Neural cell (in vitro differentiated cells): ENCODE results near the gene TRMT44. TPM values are rescaled to one million over a fixed set of nuclear protein-coding genes. Genes with fewer than 3 reads are reported as not detected.

Experiments used
- H2AFZ ChIP-seq: fragments of 200-600, 300-800 bp; sonication (generic), shearing (Covaris generic); 2 replicates; pipeline ENCODE4 v1.6.0; 2014; ENCODE audit warnings: low read depth, mild to moderate bottlenecking, antibody characterized with exemption, low read length, moderate library complexity
- H3F3A ChIP-seq: fragments of 200-600 bp; shearing (Covaris generic); 2 replicates; pipeline ENCODE4 v1.6.1; 2016; ENCODE audit warnings: mild to moderate bottlenecking, moderate library complexity, mixed read lengths, antibody characterized with exemption, low read length; ENCODE audit not compliant: insufficient read depth, poor library complexity, severe bottlenecking
- H3K27ac ChIP-seq: fragments of 200-600, 300-800 bp; sonication (generic), shearing (Covaris generic); 2 replicates; pipeline ENCODE4 v1.5.1; 2014; ENCODE audit warnings: mild to moderate bottlenecking, low read length, moderate library complexity
- H3K27me3 ChIP-seq: fragments of 300-800, 200-600 bp; sonication (generic), shearing (Covaris generic); 2 replicates; pipeline ENCODE4 v1.6.0; 2014; ENCODE audit warnings: mild to moderate bottlenecking, low read depth, low read length, moderate library complexity; ENCODE audit not compliant: insufficient read depth
- H3K36me3 ChIP-seq: fragments of 300-800, 200-600 bp; sonication (generic), shearing (Covaris generic); 2 replicates; pipeline ENCODE4 v1.5.1; 2014; ENCODE audit warnings: mild to moderate bottlenecking, antibody characterized with exemption, low read length, moderate library complexity; ENCODE audit not compliant: insufficient read depth
- H3K4me2 ChIP-seq: fragments of 300-800, 200-600 bp; sonication (generic), shearing (Covaris generic); 2 replicates; pipeline ENCODE4 v1.6.0; 2014; ENCODE audit warnings: mild to moderate bottlenecking, low read length
- H3K4me3 ChIP-seq: fragments of 300-800, 200-600 bp; sonication (generic), shearing (Covaris generic); 2 replicates; pipeline ENCODE4 v1.5.1; 2014; ENCODE audit warnings: mild to moderate bottlenecking, low read length, moderate library complexity
- H3K79me2 ChIP-seq: fragments of 200-600 bp; shearing (Covaris generic); replicated peaks from 2 replicates; pipeline ENCODE4 v1.6.0; 2014; ENCODE audit warnings: mild to moderate bottlenecking, low read length, moderate library complexity; ENCODE audit not compliant: insufficient read depth
- H3K9ac ChIP-seq: fragments of 300-800, 200-600 bp; sonication (generic), shearing (Covaris generic); 2 replicates; pipeline ENCODE4 v1.6.1; 2016; ENCODE audit warnings: mild to moderate bottlenecking, low read length, mixed read lengths
- H3K9me2 ChIP-seq: fragments of 200-600 bp; shearing (Covaris generic); 2 replicates; pipeline ENCODE4 v1.6.1; 2016; ENCODE audit warnings: mild to moderate bottlenecking, low read length, mixed read lengths; ENCODE audit not compliant: insufficient read depth
- H3K9me3 ChIP-seq: fragments of 200-600, 300-800 bp; sonication (generic), shearing (Covaris generic); 2 replicates; pipeline ENCODE4 v1.6.1; 2016; ENCODE audit warnings: mild to moderate bottlenecking, mixed run types, low read length, moderate library complexity, mixed read lengths
- H4K20me1 ChIP-seq: fragments of 200-600 bp; shearing (Covaris generic); 2 replicates; pipeline ENCODE4 v1.6.1; 2016; ENCODE audit warnings: mild to moderate bottlenecking, mixed run types; ENCODE audit not compliant: insufficient read depth
- CTCF ChIP-seq: fragments of 450-650 bp; IDR thresholded peaks from 2 replicates; pipeline ENCODE4 v1.5.1; 2014; ENCODE audit warnings: antibody characterized with exemption, mild to moderate bottlenecking, moderate library complexity; ENCODE audit not compliant: poor library complexity, severe bottlenecking
- EP300 ChIP-seq: fragments of 450-650 bp; conservative IDR thresholded peaks from 2 replicates; pipeline ENCODE4 v1.6.1; 2014; ENCODE audit warnings: antibody characterized with exemption, mild to moderate bottlenecking, moderate library complexity; ENCODE audit not compliant: poor library complexity, severe bottlenecking
- EZH2 ChIP-seq: fragments of 200-600, 300-800 bp; shearing (Covaris generic), sonication (generic); IDR thresholded peaks from 2 replicates; pipeline ENCODE4 v1.6.1; 2014; ENCODE audit warnings: antibody characterized with exemption, low read length, borderline replicate concordance, mild to moderate bottlenecking; ENCODE audit not compliant: insufficient read depth, poor library complexity, severe bottlenecking
- MXI1 ChIP-seq: fragments of 450-650 bp; conservative IDR thresholded peaks from 2 replicates; pipeline ENCODE4 v1.6.1; 2014; ENCODE audit warnings: antibody characterized with exemption, mild to moderate bottlenecking; ENCODE audit not compliant: poor library complexity, severe bottlenecking
- POLR2AphosphoS5 ChIP-seq: IDR thresholded peaks from 2 replicates; pipeline ENCODE4 v1.6.1; 2012
- RAD21 ChIP-seq: fragments of 450-650 bp; conservative IDR thresholded peaks from 2 replicates; pipeline ENCODE4 v1.6.1; 2014; ENCODE audit warnings: antibody characterized with exemption, mild to moderate bottlenecking, moderate library complexity
- SMC3 ChIP-seq: fragments of 450-650 bp; conservative IDR thresholded peaks from 2 replicates; pipeline ENCODE4 v1.6.1; 2014; ENCODE audit warnings: antibody characterized with exemption, mild to moderate bottlenecking, moderate library complexity; ENCODE audit not compliant: poor library complexity
- TAF1 ChIP-seq: IDR thresholded peaks from 2 replicates; pipeline ENCODE4 v1.6.1; 2012; ENCODE audit warnings: low read depth
- polyA plus RNA-seq: library from polyadenylated mRNA; depleted of rRNA; stranded (reverse); fragments of >200 nt; gene quantifications from 2 replicates; pipeline ENCODE4 v1.2.3, GENCODE V29; 2014
- TF ChIP-seq, protein P1 (sequence below): IDR thresholded peaks from 2 replicates; pipeline ENCODE4 v1.6.1; 2012; ENCODE audit warnings: borderline replicate concordance

The TRMT44 gene
- polyA plus RNA-seq, 1 donor from 2014 or later: 20.6 TPM

- H3K9me2 ChIP-seq: no peaks in the 10 kb centered on the region
- no peak overlapping the region for H3K4me3 ChIP-seq
- peaks cover 4% of the 10 kb centered on the region for H3F3A ChIP-seq
- H3K9me3 ChIP-seq: no peaks in the 10 kb centered on the region
- no peak overlapping the region for H3K27ac ChIP-seq
- H3K36me3 ChIP-seq: peaks cover 4% of the 10 kb centered on the region
- no peaks in the 10 kb centered on the region for H3K79me2 ChIP-seq
- no peak overlapping the region for H3K9ac ChIP-seq
- H3K4me2 ChIP-seq: no peak overlapping the region
- no peaks in the 10 kb centered on the region for H4K20me1 ChIP-seq
- no peaks in the 10 kb centered on the region for H3K27me3 ChIP-seq
- no peak overlapping the region for H2AFZ ChIP-seq
- TF ChIP-seq EP300: no peak
- no peak for TF ChIP-seq MXI1
- TF ChIP-seq TAF1: no peak
- no peak for TF ChIP-seq EZH2
- TF ChIP-seq, protein P1, sequence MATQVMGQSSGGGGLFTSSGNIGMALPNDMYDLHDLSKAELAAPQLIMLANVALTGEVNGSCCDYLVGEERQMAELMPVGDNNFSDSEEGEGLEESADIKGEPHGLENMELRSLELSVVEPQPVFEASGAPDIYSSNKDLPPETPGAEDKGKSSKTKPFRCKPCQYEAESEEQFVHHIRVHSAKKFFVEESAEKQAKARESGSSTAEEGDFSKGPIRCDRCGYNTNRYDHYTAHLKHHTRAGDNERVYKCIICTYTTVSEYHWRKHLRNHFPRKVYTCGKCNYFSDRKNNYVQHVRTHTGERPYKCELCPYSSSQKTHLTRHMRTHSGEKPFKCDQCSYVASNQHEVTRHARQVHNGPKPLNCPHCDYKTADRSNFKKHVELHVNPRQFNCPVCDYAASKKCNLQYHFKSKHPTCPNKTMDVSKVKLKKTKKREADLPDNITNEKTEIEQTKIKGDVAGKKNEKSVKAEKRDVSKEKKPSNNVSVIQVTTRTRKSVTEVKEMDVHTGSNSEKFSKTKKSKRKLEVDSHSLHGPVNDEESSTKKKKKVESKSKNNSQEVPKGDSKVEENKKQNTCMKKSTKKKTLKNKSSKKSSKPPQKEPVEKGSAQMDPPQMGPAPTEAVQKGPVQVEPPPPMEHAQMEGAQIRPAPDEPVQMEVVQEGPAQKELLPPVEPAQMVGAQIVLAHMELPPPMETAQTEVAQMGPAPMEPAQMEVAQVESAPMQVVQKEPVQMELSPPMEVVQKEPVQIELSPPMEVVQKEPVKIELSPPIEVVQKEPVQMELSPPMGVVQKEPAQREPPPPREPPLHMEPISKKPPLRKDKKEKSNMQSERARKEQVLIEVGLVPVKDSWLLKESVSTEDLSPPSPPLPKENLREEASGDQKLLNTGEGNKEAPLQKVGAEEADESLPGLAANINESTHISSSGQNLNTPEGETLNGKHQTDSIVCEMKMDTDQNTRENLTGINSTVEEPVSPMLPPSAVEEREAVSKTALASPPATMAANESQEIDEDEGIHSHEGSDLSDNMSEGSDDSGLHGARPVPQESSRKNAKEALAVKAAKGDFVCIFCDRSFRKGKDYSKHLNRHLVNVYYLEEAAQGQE: no peak
- no peak for TF ChIP-seq RAD21
- no peak for TF ChIP-seq POLR2AphosphoS5
- TF ChIP-seq SMC3: no peak
These were observed 42.2 kb upstream of the TRMT44 start for GRCh38 chr4:8398347-8398746.

GRCh38 chr4:8399298-8399697 lies 41.3 kb upstream of the TRMT44 start:
- H3K79me2 ChIP-seq: no peaks in the 10 kb centered on the region
- TF ChIP-seq TAF1 (no peak), EP300 (no peak), MXI1 (no peak), POLR2AphosphoS5 (no peak)
- H3K4me2 ChIP-seq: no peak overlapping the region
- H3K27ac ChIP-seq: no peak overlapping the region
- no peaks in the 10 kb centered on the region for H3K9me3 ChIP-seq
- no peak overlapping the region for H3K9ac ChIP-seq
- H3K27me3 ChIP-seq: no peaks in the 10 kb centered on the region
- H4K20me1 ChIP-seq: no peaks in the 10 kb centered on the region
- no peaks in the 10 kb centered on the region for H3F3A ChIP-seq
- H3K36me3 ChIP-seq: peaks cover 4% of the 10 kb centered on the region
- H3K4me3 ChIP-seq: no peak overlapping the region
- H3K9me2 ChIP-seq: no peaks in the 10 kb centered on the region
- no peak overlapping the region for H2AFZ ChIP-seq

- H3K27me3 ChIP-seq: no peaks in the 10 kb centered on the region
- no peaks in the 10 kb centered on the region for H3K79me2 ChIP-seq
- no peak overlapping the region for H3K4me2 ChIP-seq
- no peak overlapping the region for H3K9ac ChIP-seq
- H3K4me3 ChIP-seq: no peak overlapping the region
- no peaks in the 10 kb centered on the region for H3K9me3 ChIP-seq
- H3K36me3 ChIP-seq: peaks cover 3% of the 10 kb centered on the region
- no peak overlapping the region for H2AFZ ChIP-seq
- no peaks in the 10 kb centered on the region for H4K20me1 ChIP-seq
- TF ChIP-seq, protein P1: no peak
- TF ChIP-seq RAD21 (no peak), EP300 (no peak), MXI1 (no peak), SMC3 (no peak), POLR2AphosphoS5 (no peak), TAF1 (no peak), EZH2 (no peak), CTCF (no peak)
- H3K9me2 ChIP-seq: no peaks in the 10 kb centered on the region
- no peak overlapping the region for H3K27ac ChIP-seq
- H3F3A ChIP-seq: no peaks in the 10 kb centered on the region
These were observed 39.8 kb upstream of the TRMT44 start for GRCh38 chr4:8400632-8401325.
